GM04504 (cell line): ENCODE results near the gene HS3ST5.

Experiments
- DNase-seq: peaks from one replicate; pipeline ENCODE4 v3.0.0-alpha.2; 2012; ENCODE audit warnings: low read depth

HS3ST5 gene

GRCh38 chr6:114342826-114343781 is at the start of gene HS3ST5:
TSS of gene HS3ST5 (minus strand) at chr6:114343023. CDS start at chr6:114062845, 280,178 bp downstream.
- no peak for DNase-seq

GRCh38 chr6:114390176-114390575 is 47.4 kb upstream of the HS3ST5 start:
- DNase-seq, result no peak

- no peak for DNase-seq
Observed at GRCh38 chr6:114389111-114389510, 46.3 kb upstream of the HS3ST5 start.

- no peak for DNase-seq
Observed at GRCh38 chr6:114382406-114382805, 39.6 kb upstream of the HS3ST5 start.

- DNase-seq, result no peak
Observed at GRCh38 chr6:114377881-114378280, 35.1 kb upstream of the HS3ST5 start.

GRCh38 chr6:114376611-114377175 is 33.9 kb upstream of the HS3ST5 start:
- no peak for DNase-seq

- DNase-seq, result no peak
Observed at GRCh38 chr6:114375541-114376192, 32.8 kb upstream of the HS3ST5 start.

GRCh38 chr6:114367315-114367961 is 24.6 kb upstream of the HS3ST5 start:
- DNase-seq, result no peak

GRCh38 chr6:114366899-114367298 is 24.1 kb upstream of the HS3ST5 start:
- no peak for DNase-seq

- DNase-seq, result no peak
Observed at GRCh38 chr6:114364301-114364700, 21.5 kb upstream of the HS3ST5 start.

- no peak for DNase-seq
Observed at GRCh38 chr6:114362957-114363356, 20.1 kb upstream of the HS3ST5 start.

- no peak for DNase-seq
Observed at GRCh38 chr6:114362396-114362795, 19.6 kb upstream of the HS3ST5 start.

- DNase-seq, result no peak
Observed at GRCh38 chr6:114361036-114361435, 18.2 kb upstream of the HS3ST5 start.

- no peak for DNase-seq
Observed at GRCh38 chr6:114355300-114355699, 12.5 kb upstream of the HS3ST5 start.

- DNase-seq, result no peak
Observed at GRCh38 chr6:114354482-114354881, 11.7 kb upstream of the HS3ST5 start.

GRCh38 chr6:114346451-114346850 is 3.6 kb upstream of the HS3ST5 start:
- DNase-seq, result no peak

- no peak for DNase-seq
Observed at GRCh38 chr6:114344971-114345275, 2.1 kb upstream of the HS3ST5 start.

GRCh38 chr6:114344246-114344970 is 1.6 kb upstream of the HS3ST5 start:
- no peak for DNase-seq

GRCh38 chr6:114343782-114344144 is 940 bp upstream of the HS3ST5 start:
- DNase-seq, result no peak

- no peak for DNase-seq
Observed at GRCh38 chr6:114342086-114342825, 567 bp downstream of the HS3ST5 start.

- DNase-seq, result no peak
Observed at GRCh38 chr6:114339706-114340105, 3.1 kb downstream of the HS3ST5 start.
